HG02678 (cell line): ENCODE results near the gene PGAP6.
"Not testable (repeated sequence)": the region's sequence is repeated elsewhere in the genome, so short reads cannot be mapped to it uniquely, and the experiment has no call there.

ENCODE experiments used
- ATAC-seq: cut with Tn5 transposase; IDR thresholded peaks from one replicate; pipeline ENCODE4 v1.9.1; 2021; ENCODE audit warnings: mild to moderate bottlenecking, moderate library complexity; ENCODE audit not compliant: unreplicated experiment

PGAP6 gene

DNA sequence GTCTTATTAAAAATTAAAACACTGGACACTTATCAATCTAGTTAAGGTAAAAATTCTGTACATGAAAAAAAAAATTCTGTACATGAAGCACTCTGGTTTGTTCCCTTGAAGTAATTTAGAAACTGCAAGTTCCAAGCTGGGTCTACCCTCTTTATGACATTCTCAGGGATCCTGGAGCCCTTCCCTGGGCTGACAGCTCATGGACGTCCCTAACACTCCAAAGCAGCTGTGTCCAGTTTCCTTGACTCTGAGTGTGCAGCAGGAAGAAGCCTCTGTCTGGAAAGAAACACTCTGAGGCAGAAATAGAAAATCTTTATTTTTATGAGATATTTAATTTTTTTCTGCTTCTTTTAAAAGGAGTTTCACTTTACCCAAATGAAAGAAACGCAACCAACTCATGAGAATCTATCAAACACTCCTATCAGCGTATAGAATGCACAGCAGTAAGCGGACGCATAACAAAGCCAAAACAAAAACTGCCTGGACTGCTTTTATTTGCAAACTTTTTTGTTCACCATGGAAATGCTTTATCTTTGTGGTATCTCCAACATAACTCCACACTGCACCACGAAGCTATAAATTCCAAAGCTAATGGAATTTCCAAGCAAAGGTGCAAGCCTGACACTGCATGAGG is 50.5 kb downstream of the PGAP6 start:
- ATAC-seq = not testable (repeated sequence)

DNA sequence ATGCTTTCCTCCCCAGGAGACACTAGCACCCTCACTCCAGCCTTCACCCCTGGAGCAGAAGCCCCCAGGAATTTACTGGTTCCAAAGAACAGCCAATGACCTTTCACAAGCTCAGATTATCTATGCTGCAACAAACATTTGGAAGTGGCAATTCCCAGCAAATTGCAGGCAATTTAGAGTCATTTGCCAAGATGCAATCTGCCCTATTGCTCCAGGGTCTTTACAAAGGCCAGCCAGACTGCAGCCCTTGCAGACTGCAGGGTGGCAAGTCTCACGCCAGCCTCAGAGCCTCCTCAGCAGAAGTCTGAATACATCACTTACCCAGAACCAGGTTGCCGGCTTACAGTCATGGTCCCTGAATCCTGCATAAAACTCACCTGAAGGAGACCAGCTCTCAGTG is 51.0 kb downstream of the PGAP6 start:
- no peak for ATAC-seq

DNA sequence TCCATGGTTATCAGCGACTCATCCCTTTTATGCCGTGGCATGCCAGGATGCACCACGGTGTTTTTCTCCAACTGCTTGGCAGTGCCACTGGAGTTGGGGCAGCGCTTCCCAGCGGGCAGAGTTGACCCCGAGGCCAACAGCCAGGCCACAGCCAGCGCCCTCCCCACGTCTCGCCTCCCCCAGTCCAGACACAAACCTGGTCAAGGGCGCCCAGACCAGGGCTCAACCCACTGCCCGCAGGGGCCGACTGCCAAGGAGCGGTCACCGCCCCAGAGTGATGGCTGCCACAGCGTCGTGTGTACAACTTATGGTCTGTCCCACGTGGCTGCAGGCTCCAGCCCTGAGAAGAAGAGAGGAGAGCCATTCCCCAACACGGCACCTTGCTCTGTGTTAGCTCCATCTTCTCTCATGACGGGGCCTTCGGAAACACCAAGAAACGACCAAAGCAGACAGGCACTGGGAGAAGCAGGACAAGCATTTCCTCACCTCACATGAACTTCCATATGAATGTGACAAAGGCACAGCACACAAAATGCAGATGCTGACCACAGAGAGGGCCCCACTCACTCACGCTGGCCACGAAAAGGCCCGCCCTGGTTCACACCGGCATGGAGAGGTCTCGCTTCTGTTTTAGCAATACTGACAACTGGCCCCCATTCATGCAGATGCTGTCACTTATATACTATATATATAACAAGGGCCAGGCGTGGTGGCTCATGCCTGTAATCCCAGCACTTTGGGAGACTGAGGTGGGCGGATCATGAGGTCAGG is 56.2 kb downstream of the PGAP6 start:
- no peak for ATAC-seq

- ATAC-seq = peak; percentile 56
These were observed 57.1 kb downstream of the PGAP6 start for GRCh38 chr16:324451-325334.

- no peak for ATAC-seq
These were observed 57.7 kb downstream of the PGAP6 start for GRCh38 chr16:324201-324450.

GRCh38 chr16:322476-323143 is 59.2 kb downstream of the PGAP6 start:
- no peak for ATAC-seq

DNA sequence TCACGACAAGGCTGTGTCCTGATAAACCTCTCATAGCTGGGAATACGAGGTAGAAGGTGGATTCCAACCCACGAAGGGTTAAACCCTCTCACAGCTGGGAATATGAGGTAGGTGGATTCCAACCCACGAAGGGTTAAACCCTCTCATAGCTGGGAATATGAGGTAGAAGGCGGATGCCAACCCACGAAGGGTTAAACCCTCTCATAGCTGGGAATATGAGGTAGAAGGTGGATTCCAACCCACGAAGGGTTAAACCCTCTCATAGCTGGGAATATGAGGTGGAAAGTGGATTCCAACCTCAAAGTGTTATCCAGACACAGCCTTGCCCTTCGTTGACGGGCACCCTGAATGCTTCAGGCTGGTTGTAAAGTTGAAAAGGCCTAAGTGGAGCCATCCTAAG is 60.2 kb downstream of the PGAP6 start:
- ATAC-seq = no peak
